HTR-8/SVneo (cell line): ENCODE data around the gene ZFR.
"Not testable (repeated sequence)": the region's sequence is repeated elsewhere in the genome, so short reads cannot be mapped to it uniquely, and the experiment has no call there.

Experiments used
- DNase-seq: peaks from one replicate; pipeline ENCODE4 v3.0.0; 2011; ENCODE audit warnings: low spot score, mixed read lengths; ENCODE audit not compliant: insufficient read length
- FAIRE-seq: peaks from 2 replicates; lab custom pipeline; 2011; peaks lifted over from hg19 to GRCh38; lab: Jason Lieb, UNC

The ZFR gene

DNA sequence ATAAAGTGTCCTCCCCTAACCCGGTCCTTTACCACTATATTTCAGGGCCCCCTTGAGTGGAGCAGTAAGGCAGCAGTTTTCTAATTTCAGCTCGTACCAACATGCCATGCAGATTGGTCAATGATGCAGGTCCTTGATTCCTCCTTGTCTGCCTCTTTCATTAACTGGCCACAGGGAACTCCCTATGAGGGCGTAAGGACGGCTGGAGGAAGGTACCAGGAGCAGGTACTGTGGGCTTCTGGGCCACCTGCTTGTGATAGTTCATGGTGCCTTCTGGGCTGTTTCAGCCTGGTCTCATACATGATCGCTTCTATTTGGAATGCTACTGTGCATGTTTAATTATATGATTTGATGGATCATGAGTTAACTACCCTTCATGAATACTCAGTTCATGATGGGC, 9.4 kb upstream of the ZFR start:
- DNase-seq (no peak), FAIRE-seq (no peak)

DNA sequence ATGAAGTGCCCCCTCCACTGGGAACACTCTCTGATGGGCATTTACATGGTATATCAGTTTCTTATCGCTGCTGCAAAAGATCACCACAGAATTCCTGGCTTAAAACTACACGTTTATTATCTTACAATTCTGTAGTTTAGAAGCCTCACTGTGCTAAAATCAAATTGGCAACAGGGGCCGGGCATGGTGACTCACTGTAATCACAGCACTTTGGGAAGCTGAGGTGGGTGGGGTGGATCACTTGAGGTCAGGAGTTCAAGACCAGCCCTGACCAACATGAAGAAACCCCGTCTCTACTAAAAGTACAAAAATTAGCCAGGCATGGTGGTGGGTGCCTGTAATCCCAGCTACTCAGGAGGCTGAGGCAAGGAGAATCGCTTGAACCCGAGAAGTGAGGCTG, 7.8 kb upstream of the ZFR start:
- not testable (repeated sequence) for DNase-seq

DNA sequence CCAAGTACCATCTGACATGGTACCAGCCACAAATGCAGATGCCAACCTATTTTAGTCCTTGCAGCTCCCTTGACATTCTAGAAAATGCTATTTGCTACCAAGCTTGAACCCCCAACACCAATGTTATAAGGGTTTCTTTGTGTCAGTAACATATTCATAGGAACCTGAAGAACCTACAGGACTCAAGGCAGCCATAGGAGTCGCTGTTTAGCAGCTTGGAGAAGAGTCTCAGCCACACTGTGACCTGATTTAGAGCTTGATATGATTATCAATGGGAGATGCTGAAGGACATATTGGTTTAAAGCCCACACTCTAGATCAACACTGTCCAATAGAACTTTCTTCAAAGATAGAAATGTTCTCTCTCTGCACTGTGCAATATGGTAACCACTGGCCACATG, 6.4 kb upstream of the ZFR start:
- peak; percentile 42 for FAIRE-seq

More for the DNA sequence above, 7.8 kb upstream of the ZFR start:
- not testable (repeated sequence) for FAIRE-seq

DNA sequence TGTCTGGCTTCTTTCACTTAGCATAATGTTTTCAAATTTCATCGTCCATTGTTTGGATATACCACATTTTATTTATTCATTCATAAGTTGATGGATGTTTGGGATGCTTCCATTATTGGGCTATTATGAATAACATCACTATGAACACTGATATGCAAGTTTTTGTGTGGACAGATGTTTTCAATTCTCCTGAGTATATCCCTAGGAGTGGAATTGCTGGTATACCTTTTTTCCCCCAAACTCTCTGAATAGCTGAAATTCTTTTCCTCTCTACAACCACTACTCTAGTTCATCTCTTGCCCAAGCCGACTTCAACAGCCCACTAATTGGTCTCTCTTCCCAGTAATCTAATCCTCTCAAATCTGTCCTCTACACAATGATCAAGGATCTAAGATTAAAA, 4.7 kb upstream of the ZFR start:
- DNase-seq (no peak), FAIRE-seq (no peak)

More for the DNA sequence above, 6.4 kb upstream of the ZFR start:
- DNase-seq: no peak

DNA sequence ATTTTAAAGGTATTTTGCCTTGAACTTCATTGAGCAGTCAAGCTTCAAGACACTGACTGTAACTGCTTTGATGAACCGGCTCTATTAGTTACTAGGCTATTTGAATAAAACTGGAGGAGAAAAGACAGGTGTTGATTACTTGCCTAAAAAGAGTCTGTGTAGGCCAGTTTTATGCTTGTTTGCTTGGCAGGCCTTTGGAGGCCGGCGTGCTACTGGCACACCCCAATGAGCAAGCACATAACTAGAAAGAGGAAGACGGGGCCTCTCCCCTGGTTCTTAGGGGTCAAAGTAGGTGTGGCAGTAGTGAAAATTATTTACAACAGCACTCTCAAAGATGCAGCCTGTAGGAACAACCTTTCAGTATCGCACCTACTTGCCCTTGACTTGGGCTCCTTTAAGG, 2.1 kb upstream of the ZFR start:
- FAIRE-seq (no peak), DNase-seq (no peak)

DNA sequence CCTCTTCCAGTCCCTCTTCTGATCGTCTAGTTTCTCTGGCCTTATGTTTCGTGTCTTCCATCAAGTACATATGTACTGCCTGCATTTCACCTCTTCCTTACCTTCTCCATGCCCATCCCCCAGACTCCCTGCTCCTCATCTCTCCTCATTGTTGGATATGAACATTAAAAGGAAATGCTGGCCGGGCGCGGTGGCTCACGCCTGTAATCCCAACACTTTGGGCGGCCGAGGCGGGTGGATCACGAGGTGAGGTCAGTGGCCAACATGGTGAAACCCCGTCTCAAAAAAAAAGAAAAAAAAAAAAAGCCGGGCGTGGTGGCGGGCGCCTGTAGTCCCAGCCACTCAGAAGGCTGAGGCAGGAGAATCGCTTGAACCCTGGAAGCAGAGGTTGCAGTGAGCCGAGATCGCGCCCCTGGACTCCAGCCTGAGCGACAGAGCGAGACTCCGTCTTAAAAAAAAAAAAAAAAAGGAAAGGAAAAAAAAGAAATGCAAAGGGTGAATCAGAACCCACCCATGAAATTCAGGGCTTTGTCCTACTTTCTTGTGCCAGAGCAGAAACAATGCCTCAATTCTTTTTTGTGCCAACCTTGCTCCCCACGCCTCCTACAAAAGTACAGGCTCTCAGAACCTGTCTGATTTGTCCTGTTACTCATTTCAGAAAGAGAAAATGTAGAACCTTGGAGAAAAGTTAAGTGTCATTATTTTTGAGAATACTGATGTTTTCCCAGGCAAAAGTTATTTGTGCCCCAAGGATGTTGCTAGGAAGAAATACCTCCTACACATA, 1.5 kb upstream of the ZFR start:
- FAIRE-seq: no peak
- no peak for DNase-seq

GRCh38 chr5:32445287-32445758, 783 bp upstream of the ZFR start:
- DNase-seq (no peak), FAIRE-seq (peak; percentile 38)

GRCh38 chr5:32443541-32444430, 754 bp downstream of the ZFR start:
- peak; percentile 69 for DNase-seq

DNA sequence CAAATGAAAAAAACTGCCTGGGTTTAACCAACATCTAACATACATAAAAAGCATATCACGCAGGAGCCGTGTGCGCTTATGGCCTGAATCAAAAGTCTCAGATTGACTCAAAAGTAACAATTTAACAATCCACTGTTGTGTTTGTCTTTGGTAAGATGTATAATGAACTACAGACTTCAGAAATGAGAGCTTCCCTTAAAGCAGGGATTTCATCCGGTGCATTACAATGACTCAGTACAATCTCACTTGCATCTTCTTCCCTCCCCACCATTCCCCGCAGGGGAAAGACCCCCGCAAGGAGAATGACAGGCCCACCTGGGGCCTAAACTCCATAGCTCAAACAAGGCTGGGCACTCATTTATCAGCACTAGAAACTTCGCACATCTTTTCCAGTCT, 1.4 kb downstream of the ZFR start:
- no peak for FAIRE-seq

More at GRCh38 chr5:32443541-32444430, 754 bp downstream of the ZFR start:
- FAIRE-seq: no peak

GRCh38 chr5:32439086-32439642, 5.4 kb downstream of the ZFR start:
- FAIRE-seq (no peak), DNase-seq (no peak)

More for the DNA sequence above, 1.4 kb downstream of the ZFR start:
- no peak for DNase-seq

DNA sequence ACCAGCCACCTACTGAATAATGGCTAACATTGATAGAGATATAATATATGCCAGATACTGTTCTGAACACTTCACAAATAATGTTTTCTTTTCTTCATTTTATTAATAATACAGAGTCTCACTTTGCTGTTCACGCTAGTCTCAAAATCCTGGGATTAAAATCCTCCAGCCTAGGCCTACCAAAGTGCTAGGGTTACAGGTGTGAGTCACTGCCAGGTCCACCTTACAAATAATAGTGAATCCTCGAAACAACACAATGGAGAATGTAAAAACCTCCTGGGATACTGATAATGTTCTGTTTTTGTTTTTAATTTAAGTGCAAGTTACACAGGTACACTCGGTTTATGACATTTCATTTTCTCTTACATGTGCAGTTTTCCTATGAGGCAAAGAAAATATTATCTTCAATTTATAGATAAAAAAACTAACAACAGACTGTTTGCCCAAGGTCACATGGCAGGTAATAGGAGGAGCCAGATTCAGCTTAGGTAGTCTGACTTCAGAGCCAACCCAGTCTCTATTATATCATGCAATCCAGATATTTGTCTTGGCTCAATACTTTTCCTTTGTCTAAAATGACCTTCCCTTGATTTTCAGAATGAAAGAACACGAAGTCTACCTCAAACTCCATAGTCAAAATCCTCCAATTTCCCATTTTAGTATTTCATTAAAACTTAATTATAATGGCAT, 7.8 kb downstream of the ZFR start:
- DNase-seq: no peak
- FAIRE-seq: no peak

DNA sequence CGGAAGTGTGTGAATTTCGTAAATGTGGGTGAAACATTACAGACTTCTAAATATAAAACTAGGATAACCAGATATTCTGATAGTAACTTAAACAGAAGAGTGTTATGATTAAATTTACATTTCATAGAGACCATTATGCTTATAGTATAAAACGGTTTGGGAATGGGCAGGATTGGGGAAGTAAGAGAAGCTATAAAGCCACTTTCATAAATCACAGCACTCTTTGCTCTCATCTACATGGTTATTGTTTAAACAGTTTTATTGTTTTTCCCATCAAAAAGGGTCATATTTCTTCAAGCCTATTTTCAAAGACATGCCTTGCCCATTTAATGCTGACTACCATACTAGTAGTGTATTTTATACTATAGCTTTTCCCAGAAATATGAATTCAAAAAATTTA, 9.2 kb downstream of the ZFR start:
- FAIRE-seq (no peak), DNase-seq (no peak)

DNA sequence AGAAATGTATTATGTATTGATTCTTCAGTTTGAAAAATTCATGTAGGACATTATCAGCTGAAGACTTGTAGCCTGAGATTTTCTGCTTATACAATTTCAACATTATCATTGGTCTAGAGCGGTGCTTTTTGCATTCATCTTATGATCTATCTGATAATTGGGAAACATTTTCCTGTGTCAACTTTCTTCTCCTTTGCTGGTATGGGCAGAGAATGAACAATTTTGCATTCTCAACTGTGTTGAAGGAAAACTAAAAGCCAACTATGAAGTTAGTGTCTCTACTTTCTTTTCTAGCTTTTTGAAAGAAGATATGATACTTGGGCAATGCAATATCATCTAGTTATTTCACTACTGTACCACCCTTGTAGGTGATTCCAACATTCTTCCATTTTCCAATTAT, 10.3 kb downstream of the ZFR start:
- FAIRE-seq: no peak
- no peak for DNase-seq

- FAIRE-seq: no peak
Observed at GRCh38 chr5:32432633-32433032, 11.9 kb downstream of the ZFR start.

DNA sequence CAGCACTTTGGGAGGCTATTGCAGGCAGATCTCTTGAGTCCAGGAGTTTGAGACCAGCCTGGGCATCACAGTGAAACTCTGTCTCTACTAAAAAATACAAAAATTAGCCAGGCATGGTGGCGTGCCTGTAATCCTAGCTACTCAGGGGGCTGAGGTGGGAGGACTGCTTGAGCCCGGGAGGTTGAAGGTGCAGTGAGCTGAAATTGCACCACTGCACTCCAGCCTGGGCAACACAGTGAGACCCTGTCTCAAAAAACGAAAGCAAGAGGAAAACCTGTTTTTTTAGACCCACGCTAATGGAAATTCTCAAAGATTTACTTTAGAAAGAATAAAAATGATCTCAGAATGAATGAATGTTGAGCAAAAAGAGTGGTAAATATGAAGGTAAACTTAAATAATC, 13.7 kb downstream of the ZFR start:
- DNase-seq, FAIRE-seq: not testable (repeated sequence)

More at GRCh38 chr5:32432633-32433032, 11.9 kb downstream of the ZFR start:
- no peak for DNase-seq

DNA sequence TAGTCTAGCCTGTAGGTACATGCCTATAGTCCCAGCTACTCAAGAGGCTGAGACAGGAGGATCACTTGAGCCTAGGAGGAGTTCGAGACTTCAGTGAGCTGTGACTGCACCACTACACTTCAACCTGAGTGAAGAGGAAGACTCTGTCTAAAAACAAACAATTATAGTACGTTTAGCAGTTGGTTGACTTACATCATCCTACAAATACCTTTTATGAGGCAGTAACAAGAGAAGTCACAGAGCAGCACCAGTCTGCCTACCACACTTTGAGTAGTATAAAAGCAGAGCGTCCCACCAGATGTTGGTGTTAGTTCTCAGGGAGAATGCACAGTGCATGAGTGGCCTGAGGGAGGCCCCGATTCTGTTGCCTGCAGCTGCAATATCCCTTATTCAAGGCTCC, 16.1 kb downstream of the ZFR start:
- FAIRE-seq (no peak), DNase-seq (no peak)

DNA sequence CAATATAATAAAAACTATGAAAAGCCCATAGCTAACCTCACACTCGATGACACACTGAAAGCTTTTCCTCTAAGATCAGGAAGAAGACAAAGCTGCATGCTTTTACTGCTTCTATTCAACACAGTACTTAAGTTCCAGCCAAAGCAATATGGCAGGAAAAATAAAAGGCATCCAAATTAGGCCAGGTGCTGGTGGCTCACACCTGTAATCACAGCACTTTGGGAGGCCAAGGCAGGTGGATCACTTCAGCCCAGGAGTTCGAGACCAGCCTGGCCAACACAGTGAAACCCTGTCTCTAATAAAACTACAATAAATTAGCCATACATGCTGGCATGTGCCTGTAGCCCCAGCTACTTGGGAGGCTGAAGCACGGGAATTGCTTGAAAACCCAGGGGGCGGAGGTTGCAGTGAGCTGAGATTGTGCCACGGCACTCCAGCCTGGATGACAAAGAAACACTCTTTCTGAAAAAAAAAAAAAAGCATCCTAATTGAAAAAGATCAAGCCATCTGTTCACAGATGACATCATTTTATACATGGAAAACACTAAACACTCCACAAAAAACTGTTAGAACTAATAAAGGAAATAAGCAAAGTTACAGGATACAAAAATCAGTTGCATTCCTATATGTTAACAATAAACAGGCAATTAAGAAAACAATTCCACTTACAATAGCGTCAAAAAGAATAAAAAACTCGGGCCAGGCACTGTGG, 17.9 kb downstream of the ZFR start:
- no peak for FAIRE-seq
- no peak for DNase-seq

GRCh38 chr5:32422697-32423096, 21.8 kb downstream of the ZFR start:
- FAIRE-seq (no peak), DNase-seq (no peak)

DNA sequence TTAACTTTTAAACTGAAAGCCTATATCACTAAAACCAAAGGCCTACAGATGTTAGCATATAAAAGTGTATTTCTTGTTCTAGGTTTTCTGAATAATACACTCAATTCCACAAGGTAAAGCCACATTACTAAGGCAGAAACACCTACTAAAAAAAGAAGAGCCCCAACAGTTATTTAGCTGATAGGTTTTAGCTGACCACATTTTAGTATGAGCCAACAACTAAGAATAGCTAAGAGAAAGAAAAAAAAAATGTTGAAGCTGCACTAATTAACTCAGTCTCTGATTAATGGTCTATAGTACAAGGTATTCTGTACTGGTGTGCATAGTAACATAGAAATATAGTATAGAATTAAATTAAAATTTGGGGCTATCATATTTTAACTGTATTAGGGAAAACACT, 23.5 kb downstream of the ZFR start:
- DNase-seq (no peak), FAIRE-seq (no peak)

- FAIRE-seq (peak; percentile 79), DNase-seq (peak; percentile 68)
Observed at GRCh38 chr5:32420506-32420905, 24.0 kb downstream of the ZFR start.
